CD14-positive monocyte (primary cell): Measurements from ENCODE around the gene GLP2R. TPM values are rescaled to one million over a fixed set of nuclear protein-coding genes. Genes with fewer than 3 reads are reported as not detected.

ENCODE experiments used
- DNase-seq, 3 donors: peaks; one replicate each; pipeline ENCODE4 v3.0.0-alpha.2; 2011 to 2022
- H2AFZ ChIP-seq: 2 replicates; pipeline ENCODE4 v1.6.0; 2012; ENCODE audit warnings: mild to moderate bottlenecking, low read depth, low read length, inconsistent platforms; ENCODE audit not compliant: insufficient read depth, poor library complexity, severe bottlenecking
- H3K27ac ChIP-seq, 2 donors: 1 replicate in 1 of 2; 2 replicates in 1 of 2; pipeline ENCODE4 v1.5.1; 2012 to 2013; ENCODE audit warnings: low read length in 2 of 2, control low read depth in 1 of 2, inconsistent platforms in 1 of 2, low read depth in 1 of 2, mild to moderate bottlenecking in 1 of 2
- H3K27me3 ChIP-seq, 2 donors: one replicate each; pipeline versions ENCODE4 v1.6.0 to v1.6.1; 2011 to 2013; ENCODE audit warnings: low read length in 2 of 2; ENCODE audit not compliant: control insufficient read depth in 2 of 2, insufficient read depth in 2 of 2
- H3K36me3 ChIP-seq, 2 donors: replicated peaks in 1 of 2; 1 replicate in 1 of 2; 2 replicates in 1 of 2; pipeline versions ENCODE4 v1.5.1 to v1.6.1; 2012 to 2013; ENCODE audit warnings: low read length in 2 of 2, control low read depth in 1 of 2, inconsistent platforms in 1 of 2, mild to moderate bottlenecking in 1 of 2; ENCODE audit not compliant: insufficient read depth in 2 of 2, control insufficient read depth in 1 of 2
- H3K4me1 ChIP-seq, 2 donors: 1 replicate in 1 of 2; 2 replicates in 1 of 2; pipeline versions ENCODE4 v1.5.1 to v1.6.1; 2012 to 2013; ENCODE audit warnings: low read length in 2 of 2, control low read depth in 1 of 2, inconsistent platforms in 1 of 2, mild to moderate bottlenecking in 1 of 2, moderate library complexity in 1 of 2; ENCODE audit not compliant: insufficient read depth in 2 of 2, control insufficient read depth in 1 of 2
- H3K4me2 ChIP-seq: replicated peaks from 2 replicates; pipeline ENCODE3; 2012; ENCODE audit warnings: low read length, moderate library complexity, mild to moderate bottlenecking; ENCODE audit not compliant: poor library complexity, severe bottlenecking; ENCODE audit errors: extremely low read depth
- H3K4me3 ChIP-seq, 3 experiments: fragments of 200-600 bp in 1 of 3; sonication (generic) in 1 of 3; replicated peaks in 1 of 3; 1 replicate in 2 of 3; 2 replicates in 1 of 3; pipeline ENCODE4 v1.5.1; 2011 to 2013; ENCODE audit warnings: low read length in 3 of 3, mild to moderate bottlenecking in 3 of 3, control low read depth in 2 of 3, low read depth in 2 of 3, inconsistent platforms in 1 of 3, moderate library complexity in 1 of 3
- H3K79me2 ChIP-seq: 2 replicates; pipeline ENCODE4 v1.6.0; 2012; ENCODE audit warnings: mild to moderate bottlenecking, control low read depth, inconsistent platforms, low read length, moderate library complexity; ENCODE audit not compliant: insufficient read depth
- H3K9ac ChIP-seq: 2 replicates; pipeline ENCODE4 v1.6.0; 2017; ENCODE audit warnings: low read length, mild to moderate bottlenecking; ENCODE audit not compliant: insufficient read depth, poor library complexity, severe bottlenecking
- H3K9me3 ChIP-seq, 2 donors: replicated peaks in 1 of 2; 1 replicate in 1 of 2; 2 replicates in 1 of 2; pipeline versions ENCODE4 v1.5.1 to v1.6.1; 2012 to 2013; ENCODE audit warnings: low read length in 2 of 2, control low read depth in 1 of 2; ENCODE audit not compliant: control insufficient read depth in 1 of 2, insufficient read depth in 1 of 2
- H4K20me1 ChIP-seq: 2 replicates; pipeline ENCODE4 v1.6.0; 2012; ENCODE audit warnings: mild to moderate bottlenecking, low read length, control low read depth, moderate library complexity; ENCODE audit not compliant: insufficient read depth
- H3K27ac Mint-ChIP-seq, 7 donors: one replicate each; pipeline ENCODE4 v1.8.0; 2020; ENCODE audit warnings: mild to moderate bottlenecking in 7 of 7, mixed read lengths in 7 of 7, moderate library complexity in 6 of 7, inconsistent platforms in 2 of 7
- H3K27me3 Mint-ChIP-seq, 3 donors: one replicate each; pipeline ENCODE4 v1.8.0; 2021 to 2022; ENCODE audit warnings: low read depth in 3 of 3, mild to moderate bottlenecking in 3 of 3, mixed read lengths in 3 of 3, moderate library complexity in 3 of 3, inconsistent platforms in 1 of 3
- H3K36me3 Mint-ChIP-seq, 2 donors: one replicate each; pipeline ENCODE4 v1.8.0; 2020; ENCODE audit warnings: mixed read lengths in 2 of 2, inconsistent platforms in 1 of 2, mild to moderate bottlenecking in 1 of 2
- H3K4me1 Mint-ChIP-seq: one replicate; pipeline ENCODE4 v1.8.0; 2020; ENCODE audit warnings: mild to moderate bottlenecking, mixed read lengths
- H3K4me3 Mint-ChIP-seq, 2 donors: one replicate each; pipeline ENCODE4 v1.8.0; 2020; ENCODE audit warnings: mild to moderate bottlenecking in 2 of 2, mixed read lengths in 2 of 2, moderate library complexity in 1 of 2
- H3K9me3 Mint-ChIP-seq, 7 donors: one replicate each; pipeline ENCODE4 v1.8.0; 2020 to 2022; ENCODE audit warnings: mixed read lengths in 7 of 7, mild to moderate bottlenecking in 6 of 7, moderate library complexity in 6 of 7, inconsistent platforms in 2 of 7
- WGBS: methylation state at CpG from one replicate; pipeline ENCODE4 v1.1.5; 2013; ENCODE audit warnings: missing lambda C conversion rate; ENCODE audit not compliant: insufficient coverage; 5-methylcytosine and 5-hydroxymethylcytosine counted together
- intact Hi-C, 2 donors: fragments of 100-400 bp; cut with micrococcal nuclease; formaldehyde crosslinking; loops; one replicate each; pipeline versions ENCODE4 v1.15.0 to v1.15.1; 2023
- polyA plus RNA-seq, 3 donors: library from polyadenylated mRNA; depleted of rRNA in 1 of 3; unstranded in 2 of 3; stranded (reverse) in 1 of 3; fragments of 300-500 nt in 2 of 3; fragments of >200 nt in 1 of 3; fragmentation: Illumina TruSeq in 2 of 3; gene quantifications; 1 replicate in 2 of 3; 2 replicates in 1 of 3; pipeline ENCODE4 v1.2.3, GENCODE V29; 2012 to 2021
- TF ChIP-seq, protein P1 (sequence below): fragments of 200-600 bp; IDR thresholded peaks from one replicate; pipeline ENCODE4 v1.8.0; 2022; ENCODE audit warnings: antibody characterized with exemption, mild to moderate bottlenecking

Gene GLP2R
- polyA plus RNA-seq, 3 donors, result not detected

- intact Hi-C loops, result no loop called here
- Mint-ChIP-seq H3K27ac (no peak overlapping the region), H3K27me3 (peaks cover 7 to 16% (median 9%) of the 10 kb centered on the region in 3 donors), H3K36me3 (no peaks in the 10 kb centered on the region), H3K9me3 (peaks cover 0 to 10% (median 0%) of the 10 kb centered on the region in 7 donors), H3K4me3 (no peak overlapping the region), H3K4me1 (no peaks in the 10 kb centered on the region)
- Histone ChIP-seq H4K20me1 (no peaks in the 10 kb centered on the region), H2AFZ (no peak overlapping the region), H3K4me1 (no peaks in the 10 kb centered on the region), H3K9me3 (no peaks in the 10 kb centered on the region), H3K9ac (no peak overlapping the region), H3K79me2 (no peaks in the 10 kb centered on the region), H3K4me3 (no peak overlapping the region), H3K27me3 (peaks cover 0 to 3% of the 10 kb centered on the region in 2 donors), H3K36me3 (no peaks in the 10 kb centered on the region), H3K4me2 (no peak overlapping the region), H3K27ac (no peak overlapping the region)
- WGBS, result 82% methylated on average over 6 of the region's 6 CpGs
- TF ChIP-seq, protein P1, sequence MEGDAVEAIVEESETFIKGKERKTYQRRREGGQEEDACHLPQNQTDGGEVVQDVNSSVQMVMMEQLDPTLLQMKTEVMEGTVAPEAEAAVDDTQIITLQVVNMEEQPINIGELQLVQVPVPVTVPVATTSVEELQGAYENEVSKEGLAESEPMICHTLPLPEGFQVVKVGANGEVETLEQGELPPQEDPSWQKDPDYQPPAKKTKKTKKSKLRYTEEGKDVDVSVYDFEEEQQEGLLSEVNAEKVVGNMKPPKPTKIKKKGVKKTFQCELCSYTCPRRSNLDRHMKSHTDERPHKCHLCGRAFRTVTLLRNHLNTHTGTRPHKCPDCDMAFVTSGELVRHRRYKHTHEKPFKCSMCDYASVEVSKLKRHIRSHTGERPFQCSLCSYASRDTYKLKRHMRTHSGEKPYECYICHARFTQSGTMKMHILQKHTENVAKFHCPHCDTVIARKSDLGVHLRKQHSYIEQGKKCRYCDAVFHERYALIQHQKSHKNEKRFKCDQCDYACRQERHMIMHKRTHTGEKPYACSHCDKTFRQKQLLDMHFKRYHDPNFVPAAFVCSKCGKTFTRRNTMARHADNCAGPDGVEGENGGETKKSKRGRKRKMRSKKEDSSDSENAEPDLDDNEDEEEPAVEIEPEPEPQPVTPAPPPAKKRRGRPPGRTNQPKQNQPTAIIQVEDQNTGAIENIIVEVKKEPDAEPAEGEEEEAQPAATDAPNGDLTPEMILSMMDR, result no peak
- no peak for DNase-seq
These were observed 47.1 kb downstream of the GLP2R start for GRCh38 chr17:9872852-9873251.

GRCh38 chr17:9874722-9875121, 49.0 kb downstream of the GLP2R start:
- Histone ChIP-seq H3K79me2 (no peaks in the 10 kb centered on the region), H3K4me1 (peaks cover under 1 to 6% of the 10 kb centered on the region in 2 donors), H3K9ac (no peak overlapping the region), H4K20me1 (no peaks in the 10 kb centered on the region), H3K4me2 (no peak overlapping the region), H3K27ac (no peak overlapping the region), H3K4me3 (no peak overlapping the region), H2AFZ (no peak overlapping the region), H3K27me3 (peaks cover 0 to 3% of the 10 kb centered on the region in 2 donors), H3K36me3 (no peaks in the 10 kb centered on the region), H3K9me3 (no peaks in the 10 kb centered on the region)
- intact Hi-C loops, result no loop called here
- peaks cover 0 to 7% (median 0%) of the 10 kb centered on the region in 7 donors for H3K9me3 Mint-ChIP-seq
- H3K4me3 Mint-ChIP-seq, result no peak overlapping the region
- peaks cover 7 to 15% (median 13%) of the 10 kb centered on the region in 3 donors for H3K27me3 Mint-ChIP-seq
- no peak overlapping the region for H3K27ac Mint-ChIP-seq
- no CpG with 5 or more reads among the region's 3 CpGs for WGBS
- H3K4me1 Mint-ChIP-seq, result peaks cover 2% of the 10 kb centered on the region
- TF ChIP-seq, protein P1, result no peak
- no peaks in the 10 kb centered on the region for H3K36me3 Mint-ChIP-seq
- no peak for DNase-seq
